SK-N-DZ (cell line): ENCODE measurements around the gene DNAJA3.

Experiments used
- small RNA-seq, 2 experiments: library from RNA; depleted of rRNA; stranded (forward); fragments of <200 nt; gene quantifications; one replicate each; pipeline ENCODE3, GENCODE V24; 2014

The DNAJA3 gene

Small RNA genes within 50 kb of the gene (small RNA-seq; reads per million reads assigned to genes)
- 0 reads per million in 2 experiments for gene AC012676.2
